NCI-H2107 (cell line): ENCODE data around the gene SYCE3.

ENCODE experiments used
- DNase-seq: peaks from one replicate; lab custom pipeline; 2025; lab: John Stamatoyannopoulos, UW

SYCE3 gene

DNA sequence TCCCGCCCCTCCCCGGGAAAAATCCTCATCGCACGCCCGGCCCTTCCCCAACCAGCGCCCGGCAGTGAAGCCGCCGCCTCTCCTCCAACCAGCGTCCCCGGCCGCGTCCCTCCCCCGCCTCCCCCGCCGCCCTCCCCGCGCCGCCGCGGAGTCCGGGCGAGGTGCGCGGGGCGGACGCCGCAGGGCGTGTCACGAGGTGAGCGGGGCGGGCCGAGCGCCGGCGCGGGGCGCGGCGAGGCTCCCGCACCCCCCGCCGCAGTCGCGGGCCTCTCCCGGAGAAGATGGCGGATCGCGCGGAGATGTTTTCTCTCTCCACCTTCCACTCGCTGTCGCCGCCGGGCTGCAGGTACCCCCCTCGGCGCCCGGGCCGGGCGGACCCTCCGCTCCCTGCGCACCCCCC lies 37.8 kb upstream of the SYCE3 start, which contains the start of gene MAPK8IP2:
Gene MAPK8IP2, plus strand, starts transcription at position 256 of the 400 bp plus-strand sequence. Its CDS starts 26 bp downstream, at position 282.
- DNase-seq = no peak

- no peak for DNase-seq
Observed at GRCh38 chr22:50599816-50600455, 37.2 kb upstream of the SYCE3 start.

DNA sequence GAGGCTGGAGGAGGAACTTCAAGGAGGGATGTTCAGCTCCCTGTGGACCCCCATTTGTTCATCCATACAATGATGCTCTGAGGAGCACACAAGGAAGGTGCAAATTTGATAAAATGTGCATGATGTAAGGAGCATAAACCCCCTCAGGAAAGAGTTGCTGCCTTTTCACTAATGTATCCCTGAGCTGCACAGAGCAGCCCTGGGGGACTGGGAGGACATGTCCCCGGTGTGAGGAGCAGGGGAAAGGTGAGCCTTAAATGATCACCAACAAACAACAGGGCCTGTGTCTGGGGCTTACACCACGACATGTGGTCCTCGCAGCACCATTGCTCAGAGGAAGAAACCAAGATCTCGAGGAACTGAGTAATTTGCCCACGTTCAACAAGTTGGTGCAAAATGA lies 34.4 kb upstream of the SYCE3 start:
- DNase-seq = no peak

DNA sequence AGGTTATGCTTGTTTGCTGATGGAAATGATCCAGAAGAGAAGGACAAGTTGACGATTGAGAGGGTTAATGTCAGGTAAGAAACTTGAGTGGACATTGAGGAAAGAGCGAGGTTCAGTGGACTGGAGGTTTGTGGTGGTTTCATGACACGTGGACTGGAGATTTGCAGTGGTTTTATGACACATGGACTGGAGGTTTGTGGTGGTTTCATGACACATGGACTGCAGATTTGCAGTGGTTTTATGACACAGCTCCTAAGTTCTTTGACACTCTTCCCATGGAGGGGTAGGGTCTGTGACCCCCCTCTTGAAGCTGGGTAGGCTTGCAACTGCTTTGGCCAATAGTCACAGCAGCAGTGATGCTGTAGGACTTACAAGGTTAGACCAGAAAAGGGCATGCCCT lies 32.5 kb upstream of the SYCE3 start:
- DNase-seq = no peak

- no peak for DNase-seq
Observed at GRCh38 chr22:50587407-50587806, 24.7 kb upstream of the SYCE3 start.

GRCh38 chr22:50586416-50586815 lies 23.7 kb upstream of the SYCE3 start:
- DNase-seq = no peak

DNA sequence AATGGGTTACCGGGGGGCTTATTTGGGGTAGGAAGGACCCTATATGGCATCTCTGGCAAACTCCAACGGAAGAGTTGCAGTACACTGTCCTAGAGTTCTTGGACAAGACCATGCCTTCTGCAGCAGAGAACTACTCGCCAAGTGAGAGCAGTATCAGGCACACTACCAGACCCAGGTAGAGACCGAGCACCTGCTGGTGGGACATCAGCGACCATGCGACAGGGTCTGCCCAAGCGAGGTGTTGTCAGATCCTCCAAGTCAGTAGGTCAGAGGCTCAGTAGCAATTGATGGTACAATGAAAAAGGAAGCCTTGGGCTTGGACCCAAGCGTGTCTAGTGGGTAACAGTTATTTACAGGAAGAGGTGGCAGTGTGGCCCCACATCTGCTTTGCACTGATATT lies 23.1 kb upstream of the SYCE3 start:
- no peak for DNase-seq

DNA sequence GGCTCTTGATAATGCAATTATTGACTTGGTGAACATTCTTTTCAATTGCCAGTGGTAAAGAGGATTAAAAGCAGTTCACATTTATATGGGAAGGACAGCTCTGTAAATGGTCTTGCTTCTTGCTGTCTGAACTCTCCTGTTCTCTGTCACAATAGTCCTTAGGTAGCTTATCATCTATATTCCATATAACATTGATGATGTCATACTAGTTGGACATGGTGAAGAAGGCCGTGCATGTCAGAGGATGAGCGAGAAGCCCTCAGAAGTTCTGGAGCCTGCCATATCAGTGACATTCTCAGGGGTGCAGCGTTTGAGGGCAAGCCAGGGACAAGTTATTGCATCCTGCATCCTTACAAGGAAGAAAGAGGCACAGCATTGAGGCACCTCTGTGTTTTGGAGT lies 22.5 kb upstream of the SYCE3 start:
- DNase-seq = no peak

- no peak for DNase-seq
Observed at GRCh38 chr22:50584106-50585096, 21.7 kb upstream of the SYCE3 start.

DNA sequence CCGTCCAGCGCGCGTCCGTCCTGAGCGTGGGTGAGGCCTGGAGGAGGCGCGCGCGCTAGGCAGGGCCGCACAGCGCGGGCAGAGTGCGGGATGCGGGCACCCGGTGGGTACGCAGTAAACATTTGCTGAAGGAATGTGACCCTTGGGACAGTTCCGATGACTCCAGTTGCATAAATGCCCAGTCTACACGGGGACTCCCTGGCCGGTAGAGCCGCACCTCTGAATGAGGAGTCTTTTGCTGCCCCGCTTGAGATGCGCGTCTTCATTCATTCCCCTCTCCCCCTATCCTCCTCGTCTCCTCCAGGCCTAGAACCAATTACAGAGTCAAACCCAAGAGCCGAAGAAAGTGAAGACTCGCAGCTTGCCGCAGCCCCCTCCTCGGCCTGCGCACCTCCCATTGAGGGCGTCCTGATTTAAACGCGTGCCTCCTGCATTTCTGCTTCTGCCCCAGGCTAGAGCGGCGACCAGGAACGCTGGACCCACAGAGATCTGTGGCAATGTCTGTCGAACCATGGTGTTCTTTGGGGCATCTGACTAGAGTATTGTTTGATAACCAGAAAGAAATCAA lies 20.7 kb upstream of the SYCE3 start:
- DNase-seq = no peak

- peak; percentile 87 for DNase-seq
Observed at GRCh38 chr22:50582493-50583293, 20.0 kb upstream of the SYCE3 start, which contains the start of gene CHKB. Gene CHKB (minus strand): TSS chr22:50582849. CDS start chr22:50582781, 68 bp downstream.

GRCh38 chr22:50581950-50582492 lies 19.3 kb upstream of the SYCE3 start:
- no peak for DNase-seq

DNA sequence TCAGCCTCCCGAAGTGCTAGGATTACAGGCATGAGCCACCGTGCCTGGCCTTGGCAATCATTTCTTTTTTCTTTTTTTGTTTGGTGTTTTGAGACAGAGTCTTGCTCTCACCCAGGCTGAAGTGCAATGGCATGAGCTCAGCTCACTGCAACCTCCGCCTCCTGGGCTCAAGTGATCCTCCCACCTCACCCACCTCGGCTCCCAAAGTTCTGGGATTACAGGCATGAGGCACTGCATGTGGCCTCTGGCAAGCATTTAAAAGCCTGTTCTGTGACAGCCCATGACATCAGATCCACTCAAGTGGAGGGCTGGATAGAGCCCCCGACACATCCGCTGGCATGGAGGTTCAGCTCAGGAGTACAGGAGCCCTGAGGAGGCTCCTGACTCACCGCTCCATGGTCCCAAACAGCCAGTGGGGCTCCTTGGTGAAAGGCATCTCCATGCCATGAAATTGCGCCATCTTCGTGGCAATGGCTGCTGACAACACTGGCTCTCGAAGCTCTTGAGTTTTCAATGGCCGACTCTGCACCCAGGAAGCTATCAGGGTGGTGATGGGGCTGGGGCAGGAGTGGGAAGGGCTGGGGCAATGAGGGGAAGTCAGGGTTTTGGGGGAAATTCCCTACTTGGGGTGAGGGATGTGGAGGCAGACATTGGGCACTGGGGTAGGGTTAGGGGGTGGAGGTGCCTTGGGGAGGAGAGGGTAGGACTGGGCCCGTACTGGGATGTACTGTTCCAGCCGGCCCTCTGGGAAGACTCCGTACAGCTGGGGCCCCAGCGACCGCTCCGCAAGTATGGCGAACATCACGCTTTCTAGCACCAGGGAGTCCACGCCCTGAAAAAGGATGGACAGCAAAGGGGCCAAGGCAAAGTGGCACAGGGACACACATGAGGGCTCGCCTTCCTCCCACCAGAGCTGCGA lies 18.6 kb upstream of the SYCE3 start:
- no peak for DNase-seq

- DNase-seq = no peak
Observed at GRCh38 chr22:50579752-50580151, 17.0 kb upstream of the SYCE3 start.

GRCh38 chr22:50578776-50579310 lies 16.1 kb upstream of the SYCE3 start:
- no peak for DNase-seq

GRCh38 chr22:50577987-50578775 lies 15.5 kb upstream of the SYCE3 start, which contains the start of gene CPT1B:
Gene CPT1B (minus strand): TSS chr22:50578427. CDS start chr22:50577915, 512 bp downstream.
- DNase-seq = no peak

DNA sequence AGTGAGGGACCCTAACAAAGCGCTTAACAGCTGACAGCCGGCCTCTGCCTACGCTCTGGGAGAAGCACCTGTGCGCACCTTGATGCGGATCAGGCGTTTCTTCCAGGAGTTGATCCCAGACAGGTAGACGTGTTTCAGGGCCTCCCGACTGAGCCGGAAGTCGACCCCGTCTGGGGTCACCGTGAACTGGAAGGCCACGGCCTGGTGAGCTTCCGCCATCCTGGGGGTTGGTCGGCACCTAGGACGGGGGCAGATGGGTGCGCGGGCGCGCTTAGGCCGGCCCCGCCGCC lies 14.9 kb upstream of the SYCE3 start:
- DNase-seq = no peak

- no peak for DNase-seq
Observed at GRCh38 chr22:50576806-50577696, 14.3 kb upstream of the SYCE3 start.
